NCI-H226 (cell line): ENCODE results near the gene FAM114A2.
A peak's percentile ranks its signal among the peaks of the same experiment; 100 is the strongest.

ENCODE experiments used
- DNase-seq: peaks from one replicate; pipeline ENCODE4 v3.0.0-alpha.2; 2015

The FAM114A2 gene

GRCh38 chr5:153981905-153982605 lies 56.7 kb downstream of the FAM114A2 start:
- no peak for DNase-seq

GRCh38 chr5:153979028-153979783 lies 59.5 kb downstream of the FAM114A2 start:
- DNase-seq: no peak

GRCh38 chr5:153974813-153975163 lies 63.9 kb downstream of the FAM114A2 start:
- DNase-seq: no peak

GRCh38 chr5:153974131-153974812 lies 64.4 kb downstream of the FAM114A2 start:
- DNase-seq: no peak

GRCh38 chr5:153972240-153972639 lies 66.5 kb downstream of the FAM114A2 start:
- DNase-seq: no peak

GRCh38 chr5:153970496-153970895 lies 68.2 kb downstream of the FAM114A2 start:
- no peak for DNase-seq

GRCh38 chr5:153969563-153969895 lies 69.2 kb downstream of the FAM114A2 start:
- no peak for DNase-seq

- no peak for DNase-seq
Measured at GRCh38 chr5:153968761-153969562, 69.7 kb downstream of the FAM114A2 start.

GRCh38 chr5:153964880-153965645 lies 73.6 kb downstream of the FAM114A2 start:
- DNase-seq: peak; percentile 35

- no peak for DNase-seq
Measured at GRCh38 chr5:153964191-153964879, 74.4 kb downstream of the FAM114A2 start.

GRCh38 chr5:153960269-153961215 lies 78.2 kb downstream of the FAM114A2 start:
- DNase-seq: peak; percentile 39

GRCh38 chr5:153959134-153959957 lies 79.4 kb downstream of the FAM114A2 start:
- peak; percentile 85 for DNase-seq

GRCh38 chr5:153957205-153957604 lies 81.5 kb downstream of the FAM114A2 start:
- DNase-seq: no peak

GRCh38 chr5:153953411-153953810 lies 85.3 kb downstream of the FAM114A2 start:
- no peak for DNase-seq

- no peak for DNase-seq
Measured at GRCh38 chr5:153952893-153953292, 85.8 kb downstream of the FAM114A2 start.

- DNase-seq: no peak
Measured at GRCh38 chr5:153952057-153952456, 86.7 kb downstream of the FAM114A2 start.

GRCh38 chr5:153941265-153941664 lies 97.4 kb downstream of the FAM114A2 start:
- DNase-seq: no peak
